GM18520 (cell line): ENCODE data around the gene PDE1C.
"Not testable (repeated sequence)": the region's sequence is repeated elsewhere in the genome, so short reads cannot be mapped to it uniquely, and the experiment has no call there.

Experiments
- ATAC-seq: cut with Tn5 transposase; IDR thresholded peaks from one replicate; pipeline ENCODE4 v1.9.1; 2021; ENCODE audit not compliant: unreplicated experiment

The PDE1C gene

DNA sequence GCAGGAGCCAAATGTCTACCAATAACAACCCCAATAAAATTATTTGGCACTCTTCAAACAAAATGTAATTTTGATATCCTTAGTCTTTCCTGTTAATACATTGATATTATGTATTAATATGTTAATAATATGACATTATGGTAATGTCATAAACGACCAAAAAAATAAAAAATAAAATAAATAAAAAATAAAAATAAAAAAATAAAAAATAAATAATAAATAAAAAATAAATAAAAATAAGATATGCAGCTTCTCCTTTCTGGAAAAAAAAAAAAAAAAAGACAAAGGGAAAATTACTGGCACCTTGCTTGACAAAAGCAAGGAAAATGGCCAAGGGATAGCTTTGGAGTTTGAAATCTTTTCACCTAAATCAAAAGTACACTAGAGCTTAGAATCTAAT lies 214.7 kb downstream of the PDE1C start:
- ATAC-seq: no peak

- ATAC-seq: no peak
These were observed 216.8 kb downstream of the PDE1C start for GRCh38 chr7:31853380-31853779.

GRCh38 chr7:31852462-31852861 lies 217.7 kb downstream of the PDE1C start:
- no peak for ATAC-seq

- no peak for ATAC-seq
These were observed 219.1 kb downstream of the PDE1C start for GRCh38 chr7:31851119-31851518.

DNA sequence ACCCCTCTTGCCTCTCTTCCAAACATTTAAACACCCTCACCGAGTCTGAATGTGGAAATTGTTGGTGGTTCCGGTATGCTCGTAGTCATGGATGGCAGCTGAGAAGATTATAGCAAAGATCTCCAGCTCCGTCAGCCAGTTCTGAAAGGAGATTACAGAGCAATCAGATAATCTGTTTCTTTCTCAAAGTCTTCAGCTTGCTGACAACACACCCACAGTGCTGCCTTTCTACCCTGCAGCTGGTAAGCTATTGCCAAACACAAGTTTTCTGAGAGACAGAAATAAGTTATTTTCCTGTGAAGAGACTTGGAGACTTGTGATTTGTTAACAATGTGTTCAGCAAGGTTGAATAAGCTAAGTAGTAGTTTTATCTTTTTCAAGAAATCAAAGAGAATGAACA lies 219.6 kb downstream of the PDE1C start:
- ATAC-seq: no peak

- no peak for ATAC-seq
These were observed 220.1 kb downstream of the PDE1C start for GRCh38 chr7:31850066-31850465.

DNA sequence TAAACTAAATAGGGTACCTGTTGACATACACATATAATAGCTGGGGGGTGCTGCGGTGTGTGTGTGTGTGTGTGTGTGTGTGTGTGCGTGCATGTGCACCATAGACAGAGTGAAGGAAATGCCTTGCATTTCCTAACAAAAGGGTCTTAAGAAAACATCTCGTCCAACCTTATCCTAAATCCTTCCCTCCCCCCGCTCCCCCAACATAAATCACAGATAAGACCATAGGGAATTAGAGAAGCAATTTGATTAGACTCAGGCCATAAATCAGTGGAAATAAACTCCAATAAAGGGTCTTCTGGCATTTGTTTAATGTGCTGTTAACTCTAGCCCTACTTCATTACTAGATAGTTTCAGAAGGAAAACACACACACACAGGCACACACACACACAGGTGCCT lies 234.7 kb downstream of the PDE1C start:
- no peak for ATAC-seq

DNA sequence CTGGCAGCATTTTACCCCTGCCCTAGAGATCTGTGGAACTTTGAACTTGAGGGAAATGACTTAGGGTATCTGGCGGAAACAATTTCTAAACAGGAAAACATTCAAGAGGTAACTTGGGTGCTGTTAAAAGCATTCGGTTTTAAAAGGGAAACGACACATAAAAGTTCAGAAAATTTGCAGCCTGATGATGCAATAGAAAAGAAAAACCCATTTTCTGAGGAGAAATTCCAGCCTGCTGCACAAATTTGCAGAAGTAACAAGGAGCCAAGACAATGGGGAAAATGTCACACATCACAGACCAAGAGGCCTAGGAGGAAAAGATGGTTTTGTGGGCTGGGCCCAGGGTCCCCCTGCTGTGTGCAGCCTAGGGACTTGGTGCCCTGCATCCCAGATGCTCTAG lies 236.6 kb downstream of the PDE1C start:
- not testable (repeated sequence) for ATAC-seq

DNA sequence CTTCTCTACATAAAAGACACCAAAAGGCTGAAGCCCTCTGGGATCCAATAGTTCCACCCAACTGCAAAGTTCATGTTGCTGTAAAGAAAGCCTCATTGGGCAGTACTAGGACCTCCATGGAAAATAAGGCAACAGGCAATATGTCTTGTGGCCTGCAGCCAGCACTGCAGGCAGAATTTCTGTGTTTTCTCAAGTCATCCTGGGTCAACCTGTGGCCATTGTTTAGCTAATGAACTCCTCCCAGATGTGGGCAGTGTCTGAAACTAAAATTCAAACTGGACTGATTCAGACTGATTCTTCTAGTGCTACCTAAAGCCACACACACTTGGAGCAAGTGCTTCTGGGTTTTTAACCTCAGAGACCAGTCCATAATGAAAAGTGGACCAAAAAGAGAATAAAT lies 241.7 kb downstream of the PDE1C start:
- ATAC-seq: no peak

GRCh38 chr7:31825576-31825975 lies 244.6 kb downstream of the PDE1C start:
- ATAC-seq: no peak

GRCh38 chr7:31819031-31819430 lies 251.2 kb downstream of the PDE1C start:
- no peak for ATAC-seq

- no peak for ATAC-seq
These were observed 253.4 kb downstream of the PDE1C start for GRCh38 chr7:31816810-31817209.

DNA sequence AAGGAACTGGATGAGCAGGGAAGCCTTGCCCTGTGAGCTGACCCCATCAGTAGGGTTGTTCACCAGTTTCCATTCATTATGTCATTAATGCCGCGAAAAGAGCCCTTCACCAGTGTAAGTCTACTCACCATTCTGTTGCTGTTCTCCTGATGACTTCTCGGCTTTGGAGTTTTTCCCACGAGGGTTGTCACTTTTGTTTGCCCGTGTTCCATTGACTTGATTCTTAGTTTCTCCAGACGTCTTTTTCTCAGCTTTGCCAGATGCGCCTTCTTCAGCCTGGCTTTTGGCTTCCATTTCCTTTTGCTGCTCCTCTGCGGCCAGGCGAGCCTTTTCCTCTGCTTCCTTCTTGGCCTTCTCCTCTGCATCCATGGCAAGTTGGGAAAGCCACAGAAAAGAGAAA lies 254.4 kb downstream of the PDE1C start:
- no peak for ATAC-seq

- ATAC-seq: no peak
These were observed 256.0 kb downstream of the PDE1C start for GRCh38 chr7:31814187-31814586.

GRCh38 chr7:31811650-31812461 lies 258.4 kb downstream of the PDE1C start:
- ATAC-seq: peak; percentile 73

DNA sequence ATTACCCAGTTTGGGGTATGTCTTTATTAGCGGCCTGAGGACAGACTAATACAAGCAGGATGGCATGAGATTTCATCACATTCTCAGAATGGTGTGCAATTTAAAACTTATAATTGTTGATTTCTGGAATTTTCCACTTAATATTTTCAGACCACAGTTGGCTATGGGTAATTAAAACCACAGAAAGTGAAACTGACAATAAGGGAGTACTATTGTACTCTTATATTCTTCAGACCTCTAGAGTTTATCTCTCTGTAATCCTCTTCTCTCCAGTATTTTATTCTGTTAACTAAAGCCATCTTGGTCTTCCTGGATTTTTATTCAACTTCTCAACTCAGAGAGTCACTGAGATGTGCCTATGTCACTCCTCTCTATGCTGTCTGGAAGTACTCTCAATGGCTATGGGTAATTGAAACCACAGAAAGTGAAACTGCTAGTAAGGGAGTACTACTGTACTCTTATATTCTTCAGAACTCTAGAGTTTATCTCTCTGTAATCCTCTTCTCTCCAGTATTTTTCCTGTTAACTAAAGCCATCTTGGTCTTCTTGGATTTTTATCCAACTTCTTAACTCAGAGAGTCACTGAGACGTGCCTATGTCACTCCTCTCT lies 264.9 kb downstream of the PDE1C start:
- peak; percentile 79 for ATAC-seq

DNA sequence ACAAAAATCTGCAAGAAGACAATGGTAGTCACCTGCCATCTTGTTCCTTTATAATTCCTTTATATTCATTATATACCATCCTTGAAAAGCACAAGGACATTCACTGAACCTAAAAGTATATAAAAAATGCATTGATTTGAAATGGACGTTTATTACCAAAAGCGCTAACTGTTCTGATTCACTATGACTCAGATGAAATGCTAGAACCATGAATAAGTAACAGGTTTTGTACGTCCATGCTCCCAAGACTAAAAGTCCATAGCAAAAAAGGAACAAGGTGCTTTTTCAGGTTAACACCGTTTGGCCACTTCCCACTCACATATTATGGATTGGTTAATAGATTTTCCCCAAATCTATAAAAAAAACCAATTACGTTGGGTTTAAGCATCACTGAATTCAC lies 273.8 kb downstream of the PDE1C start:
- no peak for ATAC-seq

- no peak for ATAC-seq
These were observed 275.3 kb downstream of the PDE1C start for GRCh38 chr7:31794851-31795344.

- no peak for ATAC-seq
These were observed 278.3 kb downstream of the PDE1C start for GRCh38 chr7:31791881-31792280.

- no peak for ATAC-seq
These were observed 281.1 kb downstream of the PDE1C start for GRCh38 chr7:31788883-31789680.

DNA sequence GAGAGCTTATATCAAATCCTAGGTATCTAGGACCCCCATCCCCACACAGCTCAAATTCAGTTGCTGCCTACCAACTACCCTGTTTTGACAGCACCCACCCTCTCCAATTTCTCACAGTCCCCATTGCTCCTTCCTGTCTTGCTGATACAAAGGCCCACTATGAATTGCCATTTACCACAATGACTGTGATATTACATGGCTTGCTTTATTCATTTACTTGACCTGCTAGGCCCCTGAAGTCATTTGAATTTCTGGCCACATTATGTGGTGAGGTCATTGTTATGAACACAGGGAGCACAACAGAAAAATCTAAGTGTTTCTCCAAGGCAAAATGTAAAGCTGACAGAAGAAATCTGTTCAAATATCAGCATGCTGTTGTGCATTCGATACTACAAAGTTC lies 281.8 kb downstream of the PDE1C start:
- peak; percentile 84 for ATAC-seq

DNA sequence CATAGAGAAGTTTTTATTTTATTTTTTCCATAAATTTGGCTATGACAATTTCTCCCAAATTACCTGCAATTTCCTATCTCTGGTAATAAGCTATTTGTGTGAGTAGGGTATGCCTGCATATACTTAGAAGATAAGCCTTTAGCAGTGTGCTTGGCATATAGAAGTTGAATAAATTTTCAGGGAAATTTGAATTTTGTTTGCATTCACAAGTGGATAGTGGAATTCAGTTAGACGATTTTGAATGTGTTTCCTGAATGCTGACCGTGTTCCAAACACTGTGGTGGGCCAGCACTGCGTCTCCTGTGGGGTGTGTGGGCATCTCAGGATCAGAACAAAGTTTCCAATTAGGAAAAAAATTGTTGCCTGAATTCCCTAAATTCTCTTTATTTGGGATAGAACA lies 283.9 kb downstream of the PDE1C start:
- ATAC-seq: no peak
